OCI-LY1 (cell line): ENCODE data around the gene TRIM28.

Experiments
- CTCF ChIP-seq: fragments of 200-600 bp; sonication (generic), shearing (Covaris generic); IDR thresholded peaks from 2 replicates; pipeline ENCODE4 v1.5.1; 2017; ENCODE audit warnings: mild to moderate bottlenecking, antibody characterized with exemption, low read length, moderate library complexity, mixed read lengths
- EZH2 ChIP-seq: fragments of 200-600 bp; sonication (generic), shearing (Covaris generic); IDR thresholded peaks from 2 replicates; pipeline ENCODE4 v1.8.0; 2017; ENCODE audit warnings: borderline replicate concordance, mixed run types, mild to moderate bottlenecking, antibody characterized with exemption, low read length, moderate library complexity, mixed read lengths

GRCh38 chr19:58529405-58529804 lies 14.5 kb upstream of the TRIM28 start:
- TF ChIP-seq CTCF (no peak), EZH2 (no peak)
